MM.1S (cell line): ENCODE results near the gene CNKSR3.

Experiments
- DNase-seq: peaks from one replicate; pipeline ENCODE4 v3.0.0-alpha.2; 2015
- H2AFZ ChIP-seq: fragments of 300-600 bp; sonication (generic); 2 replicates; pipeline ENCODE4 v1.6.0; 2016; ENCODE audit warnings: antibody characterized with exemption, low read length
- H3F3A ChIP-seq: fragments of 300-600 bp; sonication (generic); 2 replicates; pipeline ENCODE4 v1.6.1; 2016; ENCODE audit warnings: mild to moderate bottlenecking, antibody characterized with exemption, low read length, moderate library complexity, mixed read lengths; ENCODE audit not compliant: insufficient read depth
- H3K27ac ChIP-seq: fragments of 300-600 bp; sonication (generic); 2 replicates; pipeline ENCODE4 v1.5.1; 2016; ENCODE audit warnings: mild to moderate bottlenecking, low read length
- H3K27me3 ChIP-seq: fragments of 300-600 bp; sonication (generic); replicated peaks from 2 replicates; pipeline ENCODE4 v1.6.0; 2016; ENCODE audit warnings: low read length; ENCODE audit not compliant: insufficient read depth
- H3K36me3 ChIP-seq: fragments of 300-600 bp; sonication (generic); replicated peaks from 2 replicates; pipeline ENCODE4 v1.6.1; 2016; ENCODE audit warnings: mild to moderate bottlenecking, low read length, mixed read lengths; ENCODE audit not compliant: insufficient read depth
- H3K4me1 ChIP-seq: fragments of 300-600 bp; sonication (generic); 2 replicates; pipeline ENCODE4 v1.6.1; 2016; ENCODE audit warnings: low read length, mixed read lengths
- H3K4me2 ChIP-seq: fragments of 300-600 bp; sonication (generic); 2 replicates; pipeline ENCODE4 v1.6.0; 2016; ENCODE audit warnings: low read depth, low read length
- H3K4me3 ChIP-seq: fragments of 300-600 bp; sonication (generic); 2 replicates; pipeline ENCODE4 v1.5.1; 2016; ENCODE audit warnings: low read length, mixed read lengths
- H3K79me2 ChIP-seq: fragments of 300-600 bp; sonication (generic); 2 replicates; pipeline ENCODE4 v1.6.1; 2016; ENCODE audit warnings: mixed run types, low read length, mixed read lengths
- H3K9ac ChIP-seq: fragments of 300-600 bp; sonication (generic); 2 replicates; pipeline ENCODE4 v1.6.1; 2016; ENCODE audit warnings: low read length, mixed read lengths
- H3K9me2 ChIP-seq: fragments of 300-600 bp; sonication (generic); replicated peaks from 2 replicates; pipeline ENCODE4 v1.6.1; 2016; ENCODE audit warnings: mild to moderate bottlenecking, low read length, mixed read lengths; ENCODE audit not compliant: insufficient read depth
- H3K9me3 ChIP-seq: fragments of 300-600 bp; sonication (generic); replicated peaks from 2 replicates; pipeline ENCODE4 v1.6.1; 2016; ENCODE audit warnings: mild to moderate bottlenecking, low read length, mixed read lengths; ENCODE audit not compliant: insufficient read depth
- H4K20me1 ChIP-seq: fragments of 300-600 bp; sonication (generic); 2 replicates; pipeline ENCODE4 v1.6.1; 2016; ENCODE audit warnings: mild to moderate bottlenecking, low read length, moderate library complexity, mixed read lengths; ENCODE audit not compliant: insufficient read depth
- CTCF ChIP-seq: fragments of 300-600 bp; sonication (generic); IDR thresholded peaks from 2 replicates; pipeline ENCODE4 v1.5.1; 2016; ENCODE audit warnings: antibody characterized with exemption, low read length, mixed read lengths
- EZH2 ChIP-seq: fragments of 300-600 bp; sonication (generic); optimal IDR thresholded peaks from 2 replicates; pipeline ENCODE3; 2017; ENCODE audit warnings: low read depth, mild to moderate bottlenecking, antibody characterized with exemption, low read length, mixed read lengths
- EZH2phosphoT487 ChIP-seq: fragments of 300-600 bp; sonication (generic); IDR thresholded peaks from 2 replicates; pipeline ENCODE4 v1.6.1; 2018; ENCODE audit warnings: antibody characterized with exemption, low read length

Gene CNKSR3

GRCh38 chr6:154508573-154509375 is 1.7 kb downstream of the CNKSR3 start:
- H4K20me1 ChIP-seq: no peaks in the 10 kb centered on the region
- no peaks in the 10 kb centered on the region for H3K4me1 ChIP-seq
- DNase-seq: no peak
- H3K9ac ChIP-seq: no peak overlapping the region
- H3K27ac ChIP-seq: no peak overlapping the region
- H2AFZ ChIP-seq: no peak overlapping the region
- H3K36me3 ChIP-seq: no peaks in the 10 kb centered on the region
- no peaks in the 10 kb centered on the region for H3K9me3 ChIP-seq
- no peak overlapping the region for H3K4me2 ChIP-seq
- TF ChIP-seq EZH2 (no peak), CTCF (no peak)
- no peaks in the 10 kb centered on the region for H3K79me2 ChIP-seq
- H3F3A ChIP-seq: no peaks in the 10 kb centered on the region
- no peak overlapping the region for H3K4me3 ChIP-seq
- H3K27me3 ChIP-seq: no peaks in the 10 kb centered on the region
- no peaks in the 10 kb centered on the region for H3K9me2 ChIP-seq

DNA sequence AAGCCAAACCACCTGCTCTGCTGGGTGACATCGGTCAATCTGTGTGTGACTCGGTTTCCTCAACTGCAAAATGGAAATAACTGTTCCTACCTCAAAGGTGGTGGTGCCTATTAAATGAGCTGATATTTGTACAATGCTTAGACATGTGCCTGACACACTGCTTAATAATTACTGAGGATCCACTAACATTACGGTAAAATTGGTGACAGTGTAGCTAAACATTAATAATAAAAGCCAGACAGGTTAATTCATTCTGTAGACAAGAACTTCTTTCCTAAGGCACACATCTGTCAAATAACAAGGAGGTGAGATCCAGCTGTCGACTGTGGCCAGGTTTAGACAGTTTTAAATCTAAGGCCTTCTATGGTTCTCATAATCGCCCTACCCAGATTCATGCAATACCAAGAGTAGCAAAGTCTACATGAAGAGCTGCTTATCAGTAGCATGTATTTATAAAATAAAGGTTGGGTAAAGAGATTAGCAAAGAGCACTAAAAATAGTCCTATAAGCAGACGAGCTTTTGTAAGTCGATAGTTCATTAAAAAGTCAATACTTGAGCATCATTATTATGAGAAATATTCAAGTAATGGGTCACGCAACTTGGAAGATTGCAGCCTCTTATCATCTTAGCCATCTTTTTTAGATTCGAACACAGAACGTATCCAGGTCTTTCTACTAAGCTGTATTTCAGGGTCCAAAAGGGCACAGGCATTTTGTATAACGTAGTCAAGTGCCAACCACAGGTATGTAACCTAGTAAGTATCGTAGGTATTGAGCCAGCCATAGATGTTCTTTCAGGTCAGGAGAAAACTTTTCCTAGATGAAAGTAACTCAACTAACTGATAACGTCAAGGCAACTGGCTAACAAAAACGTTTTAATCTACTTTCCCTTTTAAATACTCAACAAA is 3.2 kb downstream of the CNKSR3 start:
- no peak overlapping the region for H3K9ac ChIP-seq
- H3K4me3 ChIP-seq: no peak overlapping the region
- H3K9me3 ChIP-seq: no peaks in the 10 kb centered on the region
- no peaks in the 10 kb centered on the region for H3K79me2 ChIP-seq
- no peak for TF ChIP-seq EZH2phosphoT487
- TF ChIP-seq CTCF: no peak
- no peak for TF ChIP-seq EZH2
- no peaks in the 10 kb centered on the region for H3K36me3 ChIP-seq
- no peaks in the 10 kb centered on the region for H3K9me2 ChIP-seq
- DNase-seq: no peak
- no peaks in the 10 kb centered on the region for H3K4me1 ChIP-seq
- H4K20me1 ChIP-seq: no peaks in the 10 kb centered on the region
- H3K27me3 ChIP-seq: no peaks in the 10 kb centered on the region
- no peak overlapping the region for H3K4me2 ChIP-seq
- H3K27ac ChIP-seq: no peak overlapping the region
- H2AFZ ChIP-seq: no peak overlapping the region
- no peaks in the 10 kb centered on the region for H3F3A ChIP-seq

DNA sequence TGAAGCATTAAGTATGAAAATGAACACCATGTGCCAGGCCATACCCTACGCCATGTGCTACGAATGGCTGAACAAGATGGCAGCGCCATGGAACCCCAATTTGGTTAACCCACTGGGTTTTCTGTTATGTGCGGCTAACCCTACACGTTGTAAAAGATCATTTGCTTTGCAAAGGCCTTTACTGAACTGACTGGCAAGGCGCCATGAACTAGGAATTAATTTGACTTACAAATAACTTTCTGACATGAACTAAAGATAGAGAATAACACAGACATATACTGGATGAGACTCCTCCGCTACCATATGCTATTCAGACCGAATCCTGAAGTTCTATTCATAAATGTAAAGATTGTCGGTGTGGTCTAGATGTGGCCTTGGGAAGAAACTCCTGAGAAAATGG is 3.9 kb downstream of the CNKSR3 start:
- Histone ChIP-seq H3K27ac (no peak overlapping the region), H3K27me3 (no peaks in the 10 kb centered on the region), H3K9me3 (no peaks in the 10 kb centered on the region), H3F3A (no peaks in the 10 kb centered on the region), H3K4me3 (no peak overlapping the region), H3K9me2 (no peaks in the 10 kb centered on the region), H4K20me1 (no peaks in the 10 kb centered on the region), H2AFZ (no peak overlapping the region), H3K79me2 (no peaks in the 10 kb centered on the region), H3K4me1 (no peaks in the 10 kb centered on the region), H3K9ac (no peak overlapping the region), H3K4me2 (no peak overlapping the region), H3K36me3 (no peaks in the 10 kb centered on the region)
- no peak for TF ChIP-seq EZH2
- TF ChIP-seq CTCF: no peak
- TF ChIP-seq EZH2phosphoT487: no peak
- no peak for DNase-seq
